ENCODE measurements around the gene ISG20L2. TPM values are rescaled to one million over a fixed set of nuclear protein-coding genes. Genes with fewer than 3 reads are reported as not detected.

Gene ISG20L2
- total RNA-seq, 1 experiment from 2014 or later = 41.7 TPM

DNA sequence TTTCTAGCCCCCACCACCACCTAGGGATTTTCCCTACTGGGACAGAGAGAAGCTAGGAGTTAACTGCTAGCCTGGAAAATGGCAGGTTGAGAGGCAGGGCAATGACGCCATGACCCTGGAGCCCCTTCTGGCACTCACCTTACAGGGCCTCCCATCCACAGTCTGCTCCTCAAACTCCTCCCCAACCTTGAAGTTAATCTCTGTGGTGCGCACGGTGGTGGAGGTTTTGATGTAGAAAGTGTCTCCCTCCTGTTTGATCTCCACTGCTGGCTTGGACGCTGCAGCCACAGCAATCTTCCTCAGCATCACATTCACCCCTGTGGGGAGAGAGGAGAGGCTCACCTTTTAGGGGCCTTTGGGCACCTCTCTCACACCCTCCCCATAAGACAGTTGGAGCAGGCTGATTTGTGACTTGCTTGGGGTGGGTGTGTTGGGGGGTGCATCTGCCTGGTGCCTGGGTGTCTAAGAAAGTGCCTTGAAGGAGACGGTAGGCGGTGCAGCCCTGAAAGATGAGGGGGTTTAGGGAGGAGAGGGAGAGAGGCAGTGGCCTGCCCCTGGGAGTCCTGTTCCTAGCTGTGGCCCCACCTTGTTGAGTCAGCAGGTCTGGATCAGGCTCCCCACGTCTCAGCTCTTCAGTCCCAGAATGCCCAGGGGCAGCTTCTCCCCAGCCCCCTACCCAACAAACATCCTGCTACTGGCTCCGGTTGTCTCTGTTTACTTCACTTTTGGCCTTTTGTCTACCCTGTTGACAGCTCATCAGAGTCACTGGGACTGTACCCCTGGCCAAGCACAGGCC lies 27.6 kb downstream of the ISG20L2 start:
- DNase-seq (ENCODE audit: low read depth, low spot score) (no peak), ATAC-seq (no peak)
- H3K36me3 ChIP-seq (ENCODE audit: control insufficient read depth in 1 of 2, insufficient read depth in 2 of 2, low read length in 2 of 2) = peaks cover 22 to 26% of the 10 kb centered on the region in 2 experiments; a peak in 3 of 4 replicates
- H3K9me2 ChIP-seq (ENCODE audit: insufficient read depth) = no peaks in the 10 kb centered on the region
- H3K27ac ChIP-seq (ENCODE audit: low read depth, low read length) = no peak overlapping the region
- POLR2A ChIA-PET = interaction anchor here (6.4 kb wide), 1 partner anchor 11 kb away, joined by 87 read pairs; no protein-coding TSS in a partner anchor
- H2AFZ ChIP-seq (ENCODE audit: low read depth, low read length, poor library complexity, severe bottlenecking) = no peak overlapping the region
- no peak overlapping the region for H3K4me2 ChIP-seq (ENCODE audit: low read length)
- H3K79me2 ChIP-seq (ENCODE audit: insufficient read depth, low read length) = peaks cover 27% of the 10 kb centered on the region
- CTCF ChIA-PET = interaction anchor here (1.4 to 14.7 kb wide), 2 partner anchors 10 to 25 kb away, joined by 3 to 310 read pairs; no protein-coding TSS in a partner anchor
- no peak for TF ChIP-seq CEBPB (IDR thresholded peaks at IDR 0.05; ENCODE audit: low read depth)
- peaks cover 22 to 35% of the 10 kb centered on the region in 2 experiments for H3K4me1 ChIP-seq (ENCODE audit: control insufficient read depth in 1 of 2, insufficient read depth in 2 of 2, low read length in 2 of 2)
- no peak overlapping the region for H3K4me3 ChIP-seq (replicated peaks in 1 of 2; ENCODE audit: low read depth in 1 of 2, low read length in 2 of 2)
- RAD21 ChIA-PET (ENCODE audit: low non-redundant PET in 1 of 2, low total read pairs in 2 of 2, uncharacterized antibody in 2 of 2, unreplicated experiment in 2 of 2) = no interaction called here
- no TSS peak for BruUV-seq (replicated peaks)
- intact Hi-C loops (cut with micrococcal nuclease) = no loop called here
- no peak overlapping the region for H3K9ac ChIP-seq (ENCODE audit: low read length)
- H4K20me1 ChIP-seq (ENCODE audit: insufficient read depth) = no peaks in the 10 kb centered on the region
- H3K9me3 ChIP-seq (ENCODE audit: control insufficient read depth in 1 of 2, insufficient read depth in 1 of 2, low read depth in 1 of 2, low read length in 2 of 2) = no peaks in the 10 kb centered on the region
- H3K27me3 ChIP-seq (ENCODE audit: insufficient read depth, low read length) = no peaks in the 10 kb centered on the region

DNA sequence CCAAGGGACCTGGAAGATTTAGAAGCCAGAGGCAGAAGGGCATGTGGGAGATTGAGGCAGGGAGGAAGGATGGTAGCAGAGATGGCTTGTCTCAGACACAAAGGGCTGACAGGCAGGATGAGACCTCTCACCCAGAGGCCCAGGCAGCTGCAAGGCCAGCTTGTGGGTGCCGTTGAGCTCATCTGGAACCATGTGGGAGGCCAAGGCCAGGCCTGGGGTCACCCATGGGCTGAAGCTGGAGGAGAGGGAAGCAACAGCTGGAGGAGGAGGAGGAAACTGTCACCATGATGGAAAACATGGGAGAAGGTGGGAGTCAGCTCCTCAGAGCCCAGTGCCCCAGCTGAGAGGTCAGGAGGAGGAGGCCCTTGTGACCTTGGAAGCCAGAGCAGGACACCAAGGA lies 29.6 kb downstream of the ISG20L2 start:
- ChIA-PET RAD21 (ENCODE audit: low non-redundant PET in 1 of 2, low total read pairs in 2 of 2, uncharacterized antibody in 2 of 2, unreplicated experiment in 2 of 2) (no interaction called here), CTCF (interaction anchor here (1.4 to 1.9 kb wide), 2 partner anchors 9 to 10 kb away, joined by 3 to 7 read pairs; no protein-coding TSS in a partner anchor), POLR2A (interaction anchor here (1.6 kb wide), 1 partner anchor 9 kb away, joined by 3 read pairs; no protein-coding TSS in a partner anchor)
- H3K9me3 ChIP-seq (ENCODE audit: control insufficient read depth in 1 of 2, insufficient read depth in 1 of 2, low read depth in 1 of 2, low read length in 2 of 2) = no peaks in the 10 kb centered on the region
- H3K4me1 ChIP-seq (ENCODE audit: control insufficient read depth in 1 of 2, insufficient read depth in 2 of 2, low read length in 2 of 2) = peaks cover 20 to 24% of the 10 kb centered on the region in 2 experiments
- TF ChIP-seq, protein P1, sequence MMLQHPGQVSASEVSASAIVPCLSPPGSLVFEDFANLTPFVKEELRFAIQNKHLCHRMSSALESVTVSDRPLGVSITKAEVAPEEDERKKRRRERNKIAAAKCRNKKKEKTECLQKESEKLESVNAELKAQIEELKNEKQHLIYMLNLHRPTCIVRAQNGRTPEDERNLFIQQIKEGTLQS (IDR thresholded peaks at IDR 0.05) = no peak
- TF ChIP-seq FOSL1 (IDR thresholded peaks at IDR 0.05; ENCODE audit: low read depth) (no peak), YY1 (IDR thresholded peaks at IDR 0.05; ENCODE audit: extremely low read depth, insufficient replicate concordance, low read depth, low read length) (no peak), RAD21 (IDR thresholded peaks at IDR 0.05; ENCODE audit: low read depth) (no peak), SIN3A (IDR thresholded peaks at IDR 0.05; ENCODE audit: low read depth) (no peak), SP1 (IDR thresholded peaks at IDR 0.05; ENCODE audit: low read depth) (no peak), ZNF274 (IDR thresholded peaks at IDR 0.05; ENCODE audit: low read depth, low read length) (no peak), JUND (IDR thresholded peaks at IDR 0.05) (no peak)
- TF ChIP-seq, protein P2, sequence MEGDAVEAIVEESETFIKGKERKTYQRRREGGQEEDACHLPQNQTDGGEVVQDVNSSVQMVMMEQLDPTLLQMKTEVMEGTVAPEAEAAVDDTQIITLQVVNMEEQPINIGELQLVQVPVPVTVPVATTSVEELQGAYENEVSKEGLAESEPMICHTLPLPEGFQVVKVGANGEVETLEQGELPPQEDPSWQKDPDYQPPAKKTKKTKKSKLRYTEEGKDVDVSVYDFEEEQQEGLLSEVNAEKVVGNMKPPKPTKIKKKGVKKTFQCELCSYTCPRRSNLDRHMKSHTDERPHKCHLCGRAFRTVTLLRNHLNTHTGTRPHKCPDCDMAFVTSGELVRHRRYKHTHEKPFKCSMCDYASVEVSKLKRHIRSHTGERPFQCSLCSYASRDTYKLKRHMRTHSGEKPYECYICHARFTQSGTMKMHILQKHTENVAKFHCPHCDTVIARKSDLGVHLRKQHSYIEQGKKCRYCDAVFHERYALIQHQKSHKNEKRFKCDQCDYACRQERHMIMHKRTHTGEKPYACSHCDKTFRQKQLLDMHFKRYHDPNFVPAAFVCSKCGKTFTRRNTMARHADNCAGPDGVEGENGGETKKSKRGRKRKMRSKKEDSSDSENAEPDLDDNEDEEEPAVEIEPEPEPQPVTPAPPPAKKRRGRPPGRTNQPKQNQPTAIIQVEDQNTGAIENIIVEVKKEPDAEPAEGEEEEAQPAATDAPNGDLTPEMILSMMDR (IDR thresholded peaks at IDR 0.05 in 2 of 3, conservative IDR thresholded peaks at IDR 0.05 in 1 of 3; ENCODE audit: borderline replicate concordance in 1 of 3, insufficient read depth in 1 of 3, low read depth in 2 of 3, low read length in 2 of 3) = no peak
- TF ChIP-seq, protein P3, sequence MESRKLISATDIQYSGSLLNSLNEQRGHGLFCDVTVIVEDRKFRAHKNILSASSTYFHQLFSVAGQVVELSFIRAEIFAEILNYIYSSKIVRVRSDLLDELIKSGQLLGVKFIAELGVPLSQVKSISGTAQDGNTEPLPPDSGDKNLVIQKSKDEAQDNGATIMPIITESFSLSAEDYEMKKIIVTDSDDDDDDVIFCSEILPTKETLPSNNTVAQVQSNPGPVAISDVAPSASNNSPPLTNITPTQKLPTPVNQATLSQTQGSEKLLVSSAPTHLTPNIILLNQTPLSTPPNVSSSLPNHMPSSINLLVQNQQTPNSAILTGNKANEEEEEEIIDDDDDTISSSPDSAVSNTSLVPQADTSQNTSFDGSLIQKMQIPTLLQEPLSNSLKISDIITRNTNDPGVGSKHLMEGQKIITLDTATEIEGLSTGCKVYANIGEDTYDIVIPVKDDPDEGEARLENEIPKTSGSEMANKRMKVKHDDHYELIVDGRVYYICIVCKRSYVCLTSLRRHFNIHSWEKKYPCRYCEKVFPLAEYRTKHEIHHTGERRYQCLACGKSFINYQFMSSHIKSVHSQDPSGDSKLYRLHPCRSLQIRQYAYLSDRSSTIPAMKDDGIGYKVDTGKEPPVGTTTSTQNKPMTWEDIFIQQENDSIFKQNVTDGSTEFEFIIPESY (IDR thresholded peaks at IDR 0.05; ENCODE audit: extremely low read depth, insufficient replicate concordance, low read length) = no peak
- peaks cover 22 to 26% of the 10 kb centered on the region in 2 experiments; a peak in 3 of 4 replicates for H3K36me3 ChIP-seq (ENCODE audit: control insufficient read depth in 1 of 2, insufficient read depth in 2 of 2, low read length in 2 of 2)
- no peak overlapping the region for H3K4me3 ChIP-seq (replicated peaks in 1 of 2; ENCODE audit: low read depth in 1 of 2, low read length in 2 of 2)
- H3K27ac ChIP-seq (ENCODE audit: low read depth, low read length) = no peak overlapping the region
- DNase-seq (ENCODE audit: low read depth, low spot score) (no peak), ATAC-seq (no peak)
- H3K27me3 ChIP-seq (ENCODE audit: insufficient read depth, low read length) = no peaks in the 10 kb centered on the region
- intact Hi-C loops (cut with micrococcal nuclease) = no loop called here
- H3K79me2 ChIP-seq (ENCODE audit: insufficient read depth, low read length) = peaks cover 18% of the 10 kb centered on the region
- H2AFZ ChIP-seq (ENCODE audit: low read depth, low read length, poor library complexity, severe bottlenecking) = no peak overlapping the region
- no peak overlapping the region for H3K9ac ChIP-seq (ENCODE audit: low read length)
- no peak overlapping the region for H3K4me2 ChIP-seq (ENCODE audit: low read length)
- H3K9me2 ChIP-seq (ENCODE audit: insufficient read depth) = no peaks in the 10 kb centered on the region
- H4K20me1 ChIP-seq (ENCODE audit: insufficient read depth) = no peaks in the 10 kb centered on the region
- BruUV-seq (replicated peaks) = no TSS peak

Measured in HCT116 (cell line).